GM12801 (cell line): ENCODE results near the gene PCSK9.

ENCODE experiments used
- TF ChIP-seq, protein P1 (sequence below): IDR thresholded peaks from one replicate; pipeline ENCODE4 v1.5.1; 2011; ENCODE audit warnings: control low read depth; ENCODE audit not compliant: insufficient read length; ENCODE audit errors: extremely low read depth

Gene PCSK9

DNA sequence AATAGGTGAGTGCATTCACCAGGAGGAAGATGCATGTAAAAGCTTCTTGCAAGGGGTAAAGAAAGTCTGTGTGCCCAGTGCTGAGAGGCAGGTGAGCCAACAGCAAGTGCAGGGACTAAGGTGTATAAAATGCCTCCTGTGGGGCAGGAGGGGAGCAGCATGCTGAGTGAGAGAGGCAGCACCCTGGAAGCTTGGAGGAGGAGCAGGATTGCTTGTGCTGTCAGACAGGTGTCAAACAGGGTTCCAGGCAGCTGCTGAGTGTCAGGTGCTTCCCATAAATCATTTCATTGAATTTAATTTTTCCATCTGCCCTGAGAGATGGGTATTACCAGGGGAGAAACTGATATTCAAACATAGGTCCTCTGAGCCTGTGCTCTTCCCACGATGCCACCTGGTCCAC is 26.7 kb upstream of the PCSK9 start:
- TF ChIP-seq, protein P1, sequence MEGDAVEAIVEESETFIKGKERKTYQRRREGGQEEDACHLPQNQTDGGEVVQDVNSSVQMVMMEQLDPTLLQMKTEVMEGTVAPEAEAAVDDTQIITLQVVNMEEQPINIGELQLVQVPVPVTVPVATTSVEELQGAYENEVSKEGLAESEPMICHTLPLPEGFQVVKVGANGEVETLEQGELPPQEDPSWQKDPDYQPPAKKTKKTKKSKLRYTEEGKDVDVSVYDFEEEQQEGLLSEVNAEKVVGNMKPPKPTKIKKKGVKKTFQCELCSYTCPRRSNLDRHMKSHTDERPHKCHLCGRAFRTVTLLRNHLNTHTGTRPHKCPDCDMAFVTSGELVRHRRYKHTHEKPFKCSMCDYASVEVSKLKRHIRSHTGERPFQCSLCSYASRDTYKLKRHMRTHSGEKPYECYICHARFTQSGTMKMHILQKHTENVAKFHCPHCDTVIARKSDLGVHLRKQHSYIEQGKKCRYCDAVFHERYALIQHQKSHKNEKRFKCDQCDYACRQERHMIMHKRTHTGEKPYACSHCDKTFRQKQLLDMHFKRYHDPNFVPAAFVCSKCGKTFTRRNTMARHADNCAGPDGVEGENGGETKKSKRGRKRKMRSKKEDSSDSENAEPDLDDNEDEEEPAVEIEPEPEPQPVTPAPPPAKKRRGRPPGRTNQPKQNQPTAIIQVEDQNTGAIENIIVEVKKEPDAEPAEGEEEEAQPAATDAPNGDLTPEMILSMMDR: no peak

DNA sequence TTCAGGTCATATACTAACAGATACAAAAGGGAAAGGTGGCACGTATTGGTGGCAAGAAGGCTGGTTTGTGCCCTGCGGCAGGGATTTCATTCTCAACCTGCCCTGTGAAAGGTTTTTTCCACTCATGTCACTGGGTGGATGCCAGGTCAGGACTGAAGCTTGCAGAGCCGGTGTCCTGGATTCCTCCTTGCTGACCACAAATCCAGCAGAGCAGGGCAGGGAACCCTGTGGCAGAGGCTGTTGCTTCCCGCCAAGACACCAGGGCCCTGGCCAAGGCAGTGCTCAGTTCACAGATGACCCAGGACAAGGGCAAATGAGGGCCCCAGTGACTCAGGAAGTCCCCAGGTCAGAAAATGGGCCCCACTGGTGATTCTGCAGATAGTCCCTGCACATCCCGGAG is 24.2 kb upstream of the PCSK9 start:
- TF ChIP-seq, protein P1: no peak

DNA sequence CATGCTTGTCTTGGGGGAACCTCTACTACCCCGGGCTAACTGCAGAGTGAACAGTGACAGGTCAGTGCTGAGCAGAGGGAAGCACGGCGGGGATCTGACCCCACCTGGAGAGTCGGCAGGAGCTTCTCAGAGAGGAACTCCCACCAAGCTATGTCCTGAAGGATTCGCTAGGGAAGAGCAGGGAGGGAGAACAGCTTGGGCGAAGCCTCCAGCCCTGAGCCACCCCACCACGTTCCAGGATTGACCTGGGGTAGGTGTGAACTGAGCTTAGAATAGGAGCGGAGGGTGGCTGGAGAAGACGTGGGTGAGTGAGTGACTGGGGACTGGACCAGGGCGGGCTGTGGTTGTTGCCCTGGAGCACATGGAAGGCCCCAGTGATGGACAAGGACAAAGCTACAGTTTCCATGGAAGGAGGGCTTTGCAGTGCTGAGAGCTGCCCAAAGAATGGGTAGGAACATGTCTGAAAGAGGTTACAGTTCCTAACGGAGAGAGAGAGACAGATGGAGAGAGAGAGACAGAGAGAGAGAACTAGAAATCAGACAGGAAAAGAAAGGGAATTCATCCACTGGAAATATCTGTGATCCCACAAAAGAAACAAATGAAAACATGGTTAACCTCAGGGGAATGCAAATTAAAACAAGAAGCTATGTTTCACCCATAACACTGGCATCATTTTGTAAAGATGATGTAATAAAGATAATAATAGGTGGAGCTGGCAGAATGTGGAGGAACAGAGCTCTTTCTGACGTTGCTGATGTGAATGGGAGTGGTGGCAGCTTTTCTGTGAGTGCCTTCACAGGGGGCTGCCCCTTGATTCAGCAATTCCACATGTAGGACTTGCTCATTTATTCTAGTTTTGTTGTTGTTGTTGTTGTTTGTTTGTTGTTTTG is 23.4 kb upstream of the PCSK9 start:
- TF ChIP-seq, protein P1: no peak

DNA sequence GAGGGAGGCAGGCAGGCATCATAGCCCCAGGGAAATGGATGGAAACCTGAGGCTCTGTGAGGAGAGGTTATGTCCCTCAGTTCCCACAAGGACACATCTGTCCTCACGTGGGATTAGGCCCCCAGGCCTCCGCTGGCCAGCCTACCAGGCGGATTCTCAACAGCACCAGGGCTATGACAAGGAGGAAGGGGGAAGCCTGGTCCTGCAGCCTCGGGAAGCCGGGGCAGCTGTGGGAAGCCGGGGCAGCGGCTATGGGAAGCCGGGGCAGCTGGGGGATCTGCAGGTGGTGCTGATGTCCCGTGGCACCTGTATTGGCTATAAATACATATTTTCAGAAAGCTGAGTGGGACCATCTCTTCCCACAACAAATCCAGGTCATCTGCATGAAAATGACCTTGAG is 21.0 kb upstream of the PCSK9 start:
- TF ChIP-seq, protein P1: no peak

DNA sequence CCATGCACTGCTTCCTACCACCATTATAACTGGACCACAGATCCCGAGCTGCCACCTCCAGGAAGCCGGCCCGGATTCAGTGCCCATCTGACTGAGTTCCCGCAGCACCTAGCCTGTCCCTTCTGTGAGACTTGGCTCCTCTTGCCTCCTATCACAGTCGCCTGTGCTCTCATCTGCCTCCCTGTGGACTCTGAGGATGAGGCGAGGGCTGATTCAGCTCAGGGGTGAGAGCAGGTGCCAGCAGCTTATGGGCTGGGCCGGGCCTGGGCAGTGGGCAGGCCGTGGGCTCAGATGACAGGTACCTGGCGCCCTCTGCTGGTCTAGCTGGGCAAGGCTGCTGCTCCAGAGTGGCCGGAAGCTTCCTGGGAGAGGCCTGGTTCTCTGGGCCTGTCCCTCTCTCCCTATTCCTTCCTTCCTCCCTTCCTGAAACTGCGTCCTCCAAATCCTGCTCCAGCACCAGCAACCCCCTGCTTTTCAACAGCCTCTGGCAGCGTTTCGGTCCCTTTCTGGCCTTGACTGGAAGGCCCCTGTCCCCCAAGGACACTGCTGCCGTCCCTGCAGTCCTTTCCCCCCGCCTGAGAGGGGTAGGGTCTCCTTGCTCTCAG is 17.3 kb upstream of the PCSK9 start:
- TF ChIP-seq, protein P1: no peak

DNA sequence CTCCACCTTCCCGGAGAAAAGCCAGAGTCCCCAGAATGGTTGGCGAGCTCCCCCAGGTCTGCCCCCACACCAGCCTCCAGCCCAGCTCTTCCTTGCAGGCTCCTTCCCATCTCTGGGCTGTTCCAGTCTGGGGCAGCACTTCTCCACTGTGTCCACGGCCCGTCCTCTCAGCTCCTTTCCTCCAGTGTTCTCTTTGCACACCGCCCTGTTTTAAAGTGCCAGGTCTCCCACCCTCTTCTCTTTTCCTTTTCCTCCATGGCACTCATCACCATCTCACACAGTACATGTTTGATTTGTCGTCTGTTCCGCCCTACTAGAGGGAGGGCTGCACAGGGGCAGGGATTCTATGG is 6.1 kb upstream of the PCSK9 start:
- TF ChIP-seq, protein P1: no peak

DNA sequence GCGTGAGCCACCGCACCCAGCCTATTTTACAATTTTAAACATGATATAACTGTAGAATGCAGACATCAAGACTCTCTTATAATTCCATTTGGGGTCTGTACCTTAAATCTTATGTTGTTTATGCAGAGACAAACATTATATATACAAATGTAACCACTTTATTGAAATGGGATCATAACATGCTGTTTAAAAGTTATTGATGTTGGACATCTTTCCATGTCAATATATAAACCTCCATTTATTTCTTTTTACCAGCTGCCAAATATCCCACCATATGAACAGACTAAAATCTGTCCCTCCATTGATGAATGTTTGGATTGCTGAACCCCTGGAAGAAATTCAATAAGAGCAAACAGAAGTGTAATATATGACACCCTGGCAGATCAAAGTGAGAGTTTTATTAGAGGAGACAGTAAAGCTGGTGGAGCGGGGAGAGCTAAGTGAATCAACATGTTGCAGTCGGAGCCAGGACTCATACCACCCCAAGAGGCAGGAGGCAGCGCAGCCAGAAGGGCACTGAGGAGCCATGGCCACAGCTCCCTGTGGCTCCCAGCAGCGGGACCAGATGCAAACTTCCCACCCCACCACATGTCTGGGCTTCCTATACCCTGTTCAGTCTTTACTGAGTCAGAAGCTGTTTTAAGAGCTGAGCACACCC is 4.7 kb upstream of the PCSK9 start:
- TF ChIP-seq, protein P1: no peak
